ENCODE results near the gene AGER. TPM values are rescaled to one million over a fixed set of nuclear protein-coding genes. Genes with fewer than 3 reads are reported as not detected.

Gene AGER
- total RNA-seq, 1 experiment from 2014 or later: 2.2 TPM

DNA sequence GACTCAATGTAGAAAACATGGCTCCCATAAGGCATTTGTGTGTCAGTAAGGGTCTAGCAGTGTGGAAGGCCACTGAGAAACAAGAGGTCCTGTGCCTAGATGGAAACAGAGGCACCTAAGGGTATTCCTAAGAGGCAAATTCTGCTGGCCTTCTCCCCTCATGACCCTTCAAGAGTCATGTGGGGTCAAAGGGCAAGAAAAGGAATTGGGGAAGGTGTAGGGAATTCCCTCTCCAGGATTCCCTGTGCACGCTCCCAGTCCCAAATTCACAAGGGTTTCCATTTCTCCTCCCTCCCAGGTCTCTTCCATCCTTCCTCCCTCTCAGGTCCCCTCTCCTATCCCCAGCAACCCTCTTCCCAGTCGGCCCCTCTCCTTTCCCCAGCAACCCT is 8.7 kb downstream of the AGER start:
- DNase-seq: no peak
- Histone ChIP-seq H3K36me3 (replicated peaks; ENCODE audit: control insufficient read depth, insufficient read depth, low read length) (peaks cover 9% of the 10 kb centered on the region), H3K4me3 (ENCODE audit: insufficient read depth, low read depth, low read length) (peak overlapping the region; percentile 79), H3K27me3 (ENCODE audit: control insufficient read depth, insufficient read depth, low read length) (no peaks in the 10 kb centered on the region)

DNA sequence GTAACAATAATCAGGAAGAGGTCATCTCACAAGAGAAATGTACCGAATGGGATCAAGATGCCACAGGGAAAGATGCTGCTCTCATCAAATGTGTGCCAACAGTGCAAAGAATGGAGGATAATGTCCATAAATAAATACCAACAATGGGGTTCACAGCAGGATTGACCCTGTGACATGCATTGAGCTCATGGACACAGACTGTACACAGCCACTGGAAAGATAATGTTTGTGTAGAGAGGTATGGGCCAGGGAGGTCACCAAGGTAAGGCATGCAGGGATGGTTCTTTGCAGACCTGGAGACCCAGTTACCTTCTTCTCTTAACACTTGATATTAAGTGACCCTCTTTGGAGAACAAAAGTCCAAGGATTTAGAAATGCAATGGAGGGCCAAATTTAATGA is 9.6 kb downstream of the AGER start:
- no peaks in the 10 kb centered on the region for H3K27me3 ChIP-seq (ENCODE audit: control insufficient read depth, insufficient read depth, low read length)
- H3K4me3 ChIP-seq (ENCODE audit: insufficient read depth, low read depth, low read length): no peak overlapping the region
- H3K36me3 ChIP-seq (replicated peaks; ENCODE audit: control insufficient read depth, insufficient read depth, low read length): peaks cover 16% of the 10 kb centered on the region
- no peak for DNase-seq

DNA sequence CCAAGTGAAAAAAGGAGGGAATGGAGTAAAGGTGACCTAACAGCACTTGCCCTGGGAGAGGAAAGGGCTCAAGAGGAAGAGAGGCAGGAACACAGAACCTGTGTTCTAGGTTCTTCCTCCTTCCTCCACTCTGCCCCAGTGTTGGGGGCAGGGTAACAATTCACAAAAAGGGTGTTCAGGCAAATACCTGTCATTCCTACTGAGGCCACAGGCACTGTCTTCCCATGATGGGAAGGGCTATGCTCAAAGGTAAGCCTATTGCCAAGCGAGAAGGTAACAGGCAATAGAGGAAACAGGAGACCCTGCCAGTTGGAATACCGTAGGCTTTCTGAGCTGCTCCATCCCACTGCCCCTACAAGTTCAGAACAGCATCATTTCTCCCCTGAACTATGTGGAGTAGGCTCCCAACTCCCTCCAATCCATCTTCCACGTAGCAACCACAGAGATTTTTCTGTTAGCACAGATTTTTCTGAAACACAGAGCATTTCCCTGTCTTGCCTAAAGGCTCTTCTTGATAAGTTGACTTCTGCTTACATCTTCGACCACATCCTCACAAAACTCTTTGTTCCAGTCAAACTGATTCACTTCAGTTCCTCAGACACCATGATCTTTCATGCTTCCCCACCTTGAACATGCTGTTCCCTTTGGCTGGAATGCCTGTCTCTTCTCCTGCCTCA is 10.9 kb downstream of the AGER start:
- no peaks in the 10 kb centered on the region for H3K27me3 ChIP-seq (ENCODE audit: control insufficient read depth, insufficient read depth, low read length)
- peaks cover 20% of the 10 kb centered on the region for H3K36me3 ChIP-seq (replicated peaks; ENCODE audit: control insufficient read depth, insufficient read depth, low read length)
- DNase-seq: peak; percentile 33
- no peak overlapping the region for H3K4me3 ChIP-seq (ENCODE audit: insufficient read depth, low read depth, low read length)

DNA sequence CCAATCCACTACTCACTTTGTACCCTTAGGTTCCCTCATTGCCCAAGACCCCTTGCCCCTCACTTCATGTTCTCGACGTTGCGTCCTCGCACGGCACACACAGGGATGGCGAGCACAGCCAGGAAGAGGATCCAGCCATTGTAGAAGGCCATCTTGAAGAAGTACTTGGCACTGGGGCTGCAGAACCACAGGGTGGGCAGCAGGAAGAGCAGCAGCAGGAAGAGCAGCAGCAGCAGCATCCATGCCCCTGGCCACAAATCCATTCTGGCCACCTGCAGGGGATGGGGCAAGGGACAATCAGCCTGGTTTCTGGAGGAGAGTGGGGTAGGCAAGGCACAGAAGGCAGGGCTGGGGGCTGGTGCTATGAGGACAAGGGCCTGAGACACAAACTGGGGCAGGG is 12.8 kb downstream of the AGER start:
- Histone ChIP-seq H3K27me3 (ENCODE audit: control insufficient read depth, insufficient read depth, low read length) (no peaks in the 10 kb centered on the region), H3K36me3 (replicated peaks; ENCODE audit: control insufficient read depth, insufficient read depth, low read length) (peaks cover 20% of the 10 kb centered on the region), H3K4me3 (ENCODE audit: insufficient read depth, low read depth, low read length) (no peak overlapping the region)
- DNase-seq: no peak

DNA sequence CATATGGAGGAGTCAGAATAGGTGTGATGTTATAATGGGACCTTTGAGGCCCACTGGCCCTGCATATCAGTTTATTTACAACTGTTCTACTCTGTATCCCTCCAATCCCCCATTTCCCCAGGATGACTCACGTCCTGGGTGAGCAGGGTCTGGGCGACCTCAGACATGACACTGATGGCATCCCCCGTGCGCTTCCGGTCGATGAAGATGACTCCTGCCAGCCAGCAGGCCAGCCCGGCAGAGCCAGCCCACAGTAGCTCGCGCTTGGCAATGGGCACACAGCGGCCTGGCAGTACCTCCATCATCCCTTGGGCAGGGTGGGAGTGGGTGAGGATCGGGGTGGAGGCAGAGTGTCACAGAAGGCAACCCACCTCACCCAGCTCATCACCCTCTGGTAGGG is 13.8 kb downstream of the AGER start:
- no peak overlapping the region for H3K4me3 ChIP-seq (ENCODE audit: insufficient read depth, low read depth, low read length)
- peaks cover 20% of the 10 kb centered on the region for H3K36me3 ChIP-seq (replicated peaks; ENCODE audit: control insufficient read depth, insufficient read depth, low read length)
- no peak for DNase-seq
- no peaks in the 10 kb centered on the region for H3K27me3 ChIP-seq (ENCODE audit: control insufficient read depth, insufficient read depth, low read length)

DNA sequence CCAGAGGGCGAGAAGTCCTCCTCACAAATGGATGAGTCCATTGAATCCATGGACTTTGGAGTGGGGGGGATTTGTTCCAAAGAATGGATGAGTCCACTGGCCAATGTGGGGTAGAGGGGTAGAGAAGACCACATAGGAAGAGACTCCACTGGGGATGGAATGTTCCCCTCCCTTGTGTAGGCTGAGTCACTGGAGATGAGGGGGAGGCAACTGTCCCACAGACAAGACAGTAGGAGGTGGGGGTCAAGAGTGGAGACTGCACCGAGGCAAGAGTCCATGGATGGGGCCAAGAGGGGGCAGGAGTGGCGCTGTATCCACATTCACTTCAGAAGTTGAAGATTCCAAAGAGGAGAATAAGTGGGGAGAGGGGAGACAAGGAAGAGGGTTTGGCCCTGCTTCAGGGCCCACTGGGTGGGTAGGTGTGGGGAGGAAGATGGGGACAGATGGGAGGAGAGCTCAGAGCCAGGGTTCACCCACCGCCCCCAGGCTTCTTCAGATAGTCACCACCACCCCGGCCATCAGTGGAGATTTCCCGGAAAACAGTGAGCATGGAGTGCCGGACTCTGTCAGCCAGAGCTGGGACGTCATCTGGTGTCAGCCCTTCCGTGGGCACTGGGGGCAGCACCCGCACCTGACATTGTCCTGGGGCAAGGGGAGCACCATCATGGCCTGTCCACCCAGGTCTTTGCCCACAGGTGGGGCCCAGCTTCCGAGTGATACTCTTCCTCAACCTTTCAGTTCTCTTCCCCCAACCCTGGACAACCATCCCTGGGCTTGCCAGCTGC is 15.1 kb downstream of the AGER start:
- DNase-seq: no peak
- H3K36me3 ChIP-seq (replicated peaks; ENCODE audit: control insufficient read depth, insufficient read depth, low read length): peaks cover 20% of the 10 kb centered on the region
- H3K4me3 ChIP-seq (ENCODE audit: insufficient read depth, low read depth, low read length): no peak overlapping the region
- H3K27me3 ChIP-seq (ENCODE audit: control insufficient read depth, insufficient read depth, low read length): no peaks in the 10 kb centered on the region

DNA sequence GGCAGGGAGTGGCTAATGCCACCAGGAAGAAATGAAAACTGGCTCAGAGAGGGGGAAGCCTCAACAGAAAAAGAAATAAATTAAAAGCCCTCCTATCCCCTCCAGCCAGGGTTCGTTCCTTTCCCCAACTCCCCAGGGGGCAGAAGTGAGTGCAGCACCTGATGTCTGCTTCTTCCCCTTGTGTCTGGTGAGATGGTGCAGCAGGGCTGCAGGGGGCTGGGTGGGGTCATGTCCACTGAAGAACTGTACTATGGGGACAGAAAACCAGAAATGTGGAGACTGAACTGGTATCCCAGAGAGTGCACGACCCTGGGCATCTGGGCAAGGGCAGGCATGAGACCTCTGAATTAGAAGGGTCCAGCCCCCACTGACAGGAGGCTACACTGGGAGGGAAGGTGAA is 15.7 kb downstream of the AGER start:
- Histone ChIP-seq H3K27me3 (ENCODE audit: control insufficient read depth, insufficient read depth, low read length) (no peaks in the 10 kb centered on the region), H3K4me3 (ENCODE audit: insufficient read depth, low read depth, low read length) (no peak overlapping the region), H3K36me3 (replicated peaks; ENCODE audit: control insufficient read depth, insufficient read depth, low read length) (peaks cover 20% of the 10 kb centered on the region)
- no peak for DNase-seq

DNA sequence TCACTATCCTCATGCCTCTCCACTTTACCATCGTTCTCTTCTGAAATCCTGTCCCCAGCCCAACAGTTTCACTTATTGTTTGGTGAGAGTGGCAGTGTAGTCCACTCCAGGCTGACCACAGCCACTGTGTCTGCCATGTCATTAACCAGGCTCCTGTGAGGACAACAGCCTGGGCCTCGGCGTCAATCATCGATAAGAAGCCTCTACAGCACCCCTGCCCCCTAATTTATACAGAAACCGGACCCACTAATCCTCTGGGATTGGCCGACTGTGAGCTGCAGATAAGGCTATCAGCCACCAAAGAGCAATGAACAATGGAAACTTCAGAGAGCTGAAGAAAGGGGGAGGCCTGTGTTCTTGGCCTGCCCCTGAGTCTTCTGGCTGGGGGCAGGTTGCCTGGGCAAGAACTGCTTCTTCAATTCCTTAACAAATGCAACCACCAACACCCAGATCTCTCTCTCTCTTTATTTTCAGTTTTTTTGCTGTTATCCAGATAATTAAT is 16.2 kb downstream of the AGER start:
- peaks cover 20% of the 10 kb centered on the region for H3K36me3 ChIP-seq (replicated peaks; ENCODE audit: control insufficient read depth, insufficient read depth, low read length)
- no peak for DNase-seq
- H3K27me3 ChIP-seq (ENCODE audit: control insufficient read depth, insufficient read depth, low read length): no peaks in the 10 kb centered on the region
- no peak overlapping the region for H3K4me3 ChIP-seq (ENCODE audit: insufficient read depth, low read depth, low read length)

DNA sequence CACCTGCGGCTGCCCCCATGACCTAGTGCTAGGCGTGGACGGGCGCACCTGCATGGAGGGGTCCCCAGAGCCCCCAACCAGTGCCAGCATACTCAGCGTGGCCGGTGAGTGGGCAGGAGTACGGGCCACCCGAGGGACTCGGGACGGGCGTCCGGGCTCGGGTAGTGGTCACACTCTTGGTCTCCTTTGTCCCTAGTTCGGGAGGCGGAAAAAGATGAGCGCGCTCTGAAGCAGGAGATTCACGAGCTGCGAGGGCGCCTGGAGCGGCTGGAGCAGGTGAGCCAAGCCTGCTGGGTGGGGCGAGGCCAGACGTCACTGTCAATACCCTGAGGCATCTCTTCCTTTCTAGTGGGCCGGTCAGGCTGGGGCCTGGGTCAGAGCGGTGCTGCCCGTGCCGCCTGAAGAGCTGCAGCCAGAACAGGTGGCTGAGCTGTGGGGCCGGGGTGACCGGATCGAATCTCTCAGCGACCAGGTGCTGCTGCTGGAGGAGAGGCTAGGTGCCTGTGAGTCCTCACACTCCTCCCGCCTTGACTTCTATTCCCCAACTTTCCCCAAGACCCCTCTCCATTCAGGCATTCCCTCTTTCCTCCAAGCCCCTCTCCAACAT is 16.8 kb downstream of the AGER start:
- no peaks in the 10 kb centered on the region for H3K27me3 ChIP-seq (ENCODE audit: control insufficient read depth, insufficient read depth, low read length)
- DNase-seq: peak; percentile 63
- H3K36me3 ChIP-seq (replicated peaks; ENCODE audit: control insufficient read depth, insufficient read depth, low read length): peaks cover 20% of the 10 kb centered on the region
- H3K4me3 ChIP-seq (ENCODE audit: insufficient read depth, low read depth, low read length): no peak overlapping the region

DNA sequence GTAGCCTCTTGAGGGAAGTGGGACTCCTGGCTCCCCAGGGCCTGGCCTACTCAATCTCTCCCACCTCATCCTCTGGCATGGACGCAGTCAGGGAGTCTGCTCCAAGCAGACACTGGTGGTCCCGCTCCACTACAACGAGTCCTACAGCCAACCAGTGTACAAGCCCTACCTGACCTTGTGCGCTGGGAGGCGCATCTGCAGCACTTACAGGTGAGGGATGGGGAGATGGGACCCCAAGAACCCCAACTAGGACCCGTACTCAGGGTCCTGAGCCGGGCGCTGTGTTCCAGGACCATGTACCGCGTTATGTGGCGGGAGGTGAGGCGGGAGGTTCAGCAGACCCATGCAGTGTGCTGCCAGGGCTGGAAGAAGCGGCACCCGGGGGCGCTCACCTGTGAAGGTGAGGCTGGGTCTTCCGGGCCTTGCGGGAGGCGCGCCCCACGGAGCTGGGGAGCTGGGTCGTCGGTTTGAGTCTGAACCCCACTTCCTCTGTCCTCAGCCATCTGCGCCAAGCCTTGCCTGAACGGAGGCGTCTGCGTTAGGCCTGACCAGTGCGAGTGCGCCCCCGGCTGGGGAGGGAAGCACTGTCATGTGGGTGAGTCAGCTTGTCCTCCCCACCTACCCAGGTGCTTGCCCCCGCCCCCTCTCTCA is 17.5 kb downstream of the AGER start:
- peak; percentile 95 for DNase-seq
- peaks cover 20% of the 10 kb centered on the region for H3K36me3 ChIP-seq (replicated peaks; ENCODE audit: control insufficient read depth, insufficient read depth, low read length)
- no peak overlapping the region for H3K4me3 ChIP-seq (ENCODE audit: insufficient read depth, low read depth, low read length)
- H3K27me3 ChIP-seq (ENCODE audit: control insufficient read depth, insufficient read depth, low read length): no peaks in the 10 kb centered on the region

DNA sequence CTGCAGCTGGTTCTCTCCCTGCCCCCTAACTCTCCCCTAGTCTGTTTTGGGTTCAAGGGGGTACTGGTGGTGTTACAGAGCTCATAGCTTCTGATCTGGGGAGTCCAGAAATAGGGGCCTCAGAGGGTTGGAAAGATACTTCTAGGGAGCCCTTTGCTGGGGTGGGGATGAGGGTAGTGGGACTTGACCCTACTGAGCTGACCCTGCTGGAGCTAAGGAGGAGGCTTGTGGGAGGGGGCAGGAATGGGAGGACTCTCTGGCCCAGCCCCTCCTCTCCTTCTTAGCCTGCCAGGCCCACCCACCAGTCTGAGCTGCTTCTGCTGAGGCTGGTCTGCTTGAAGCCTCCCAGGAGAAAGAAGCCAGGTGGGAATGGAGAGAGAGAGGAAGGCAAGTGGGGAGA is 19.8 kb downstream of the AGER start, which contains the start of gene EGFL8:
EGFL8 (plus strand) TSS at position 301 of the 400 bp plus-strand sequence. CDS start 1,571 bp downstream, outside the sequence.
- Histone ChIP-seq H3K27me3 (ENCODE audit: control insufficient read depth, insufficient read depth, low read length) (no peaks in the 10 kb centered on the region), H3K4me3 (ENCODE audit: insufficient read depth, low read depth, low read length) (no peak within 1 kb of the TSS), H3K36me3 (replicated peaks; ENCODE audit: control insufficient read depth, insufficient read depth, low read length) (peaks cover 3% of the 10 kb centered on the region)
- no peak for DNase-seq

DNA sequence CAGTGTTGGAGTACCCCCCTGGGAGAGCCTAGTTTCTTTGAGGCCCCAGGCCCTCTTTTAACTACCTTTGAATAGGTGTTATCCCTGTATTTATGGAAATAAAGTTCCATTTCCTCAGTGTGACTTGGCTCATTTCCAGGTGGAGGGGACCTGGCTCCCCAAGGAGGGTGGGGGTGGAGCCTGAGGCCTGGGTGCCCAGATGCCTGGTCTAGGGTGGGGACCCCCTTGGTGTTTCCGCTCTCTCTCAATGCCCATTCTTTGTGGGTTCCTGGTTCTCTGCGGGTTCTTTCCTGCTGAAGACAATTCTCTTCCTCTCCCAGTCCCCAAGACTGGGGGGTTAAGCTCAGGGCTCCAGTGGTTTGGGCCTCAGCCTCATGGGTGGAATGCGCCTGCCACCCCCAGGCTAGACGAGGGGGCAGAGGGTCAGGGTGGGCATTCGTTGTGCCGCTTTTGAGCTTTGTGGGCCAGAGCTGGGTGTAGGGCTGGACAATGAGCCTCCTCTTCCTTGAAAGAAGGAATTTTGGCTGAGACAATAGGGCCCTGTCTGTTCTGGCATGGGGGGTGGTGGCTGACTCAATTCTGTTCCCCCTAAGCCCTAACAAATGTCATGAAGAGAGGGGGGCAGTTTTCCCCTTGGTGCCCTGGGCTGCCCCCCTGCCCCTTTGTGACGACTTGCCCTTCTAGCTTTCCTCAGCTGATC is 20.3 kb downstream of the AGER start:
- no peaks in the 10 kb centered on the region for H3K27me3 ChIP-seq (ENCODE audit: control insufficient read depth, insufficient read depth, low read length)
- H3K36me3 ChIP-seq (replicated peaks; ENCODE audit: control insufficient read depth, insufficient read depth, low read length): peaks cover under 1% of the 10 kb centered on the region
- no peak for DNase-seq
- no peak overlapping the region for H3K4me3 ChIP-seq (ENCODE audit: insufficient read depth, low read depth, low read length)

DNA sequence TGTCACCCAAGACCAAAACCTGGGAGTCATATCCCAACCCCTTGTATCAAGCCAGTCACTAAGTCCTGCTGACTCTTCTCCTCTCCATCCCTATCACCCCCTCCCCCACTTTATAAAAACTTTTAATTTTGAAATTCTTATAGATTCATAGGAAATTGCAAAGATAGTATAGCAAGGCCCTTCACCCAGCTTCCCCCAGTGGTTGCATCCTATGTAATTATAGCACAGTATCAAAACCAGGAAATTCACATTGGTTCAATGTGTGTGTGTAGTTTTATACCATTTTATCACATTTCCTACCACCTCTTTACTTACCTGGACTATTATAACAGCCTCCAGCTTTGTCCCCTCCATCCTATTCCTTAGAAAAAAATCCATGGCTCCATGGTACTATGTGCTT is 26.0 kb downstream of the AGER start:
- no peak for DNase-seq
- H3K4me3 ChIP-seq (ENCODE audit: insufficient read depth, low read depth, low read length): no peak overlapping the region

DNA sequence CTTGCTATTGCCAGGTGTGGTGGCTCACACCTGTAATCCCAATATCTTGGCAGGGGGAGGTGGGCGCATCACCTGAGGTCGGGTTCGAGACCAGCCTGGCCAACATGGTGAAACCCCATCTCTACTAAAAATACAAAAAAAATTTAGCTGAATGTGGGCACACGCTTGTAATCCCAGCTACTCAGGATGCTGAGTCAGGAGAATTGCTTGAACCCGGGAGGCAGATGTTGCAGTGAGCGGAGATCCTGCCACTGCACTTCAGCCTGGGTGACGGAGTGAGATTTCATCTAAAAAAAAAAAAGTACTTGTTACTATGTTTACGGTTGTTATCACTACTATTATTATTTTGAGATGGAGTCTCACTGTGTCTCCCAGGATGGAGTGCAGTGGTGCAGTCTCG is 27.2 kb downstream of the AGER start:
- H3K36me3 ChIP-seq (replicated peaks; ENCODE audit: control insufficient read depth, insufficient read depth, low read length): peaks cover 10% of the 10 kb centered on the region
- peaks cover 13% of the 10 kb centered on the region for H3K27me3 ChIP-seq (ENCODE audit: control insufficient read depth, insufficient read depth, low read length)
- DNase-seq: no peak
- H3K4me3 ChIP-seq (ENCODE audit: insufficient read depth, low read depth, low read length): no peak overlapping the region

More for the DNA sequence above, 26.0 kb downstream of the AGER start:
- Histone ChIP-seq H3K36me3 (replicated peaks; ENCODE audit: control insufficient read depth, insufficient read depth, low read length) (peaks cover 10% of the 10 kb centered on the region), H3K27me3 (ENCODE audit: control insufficient read depth, insufficient read depth, low read length) (peaks cover 1% of the 10 kb centered on the region; the same call in 1 of the 2 replicates)
